HepG2 (cell line): Measurements from ENCODE around the gene ZNF444. TPM values are rescaled to one million over a fixed set of nuclear protein-coding genes. Genes with fewer than 3 reads are reported as not detected.

Experiments
- ARID4A ChIP-seq: sonication (generic); formaldehyde crosslinking; IDR thresholded peaks from 2 replicates; pipeline ENCODE4 v1.5.0; 2020; ENCODE audit warnings: mild to moderate bottlenecking, missing genetic modification reagents, borderline replicate concordance
- EED ChIP-seq: sonication (generic); formaldehyde crosslinking; IDR thresholded peaks from 2 replicates; pipeline ENCODE4 v1.5.0; 2020; ENCODE audit warnings: mild to moderate bottlenecking, missing genetic modification reagents
- FOXJ3 ChIP-seq: sonication (generic); formaldehyde crosslinking; IDR thresholded peaks from 2 replicates; pipeline ENCODE4 v1.4.0; 2020; ENCODE audit warnings: missing genetic modification reagents, mild to moderate bottlenecking, borderline replicate concordance
- GABPA ChIP-seq, 2 experiments: IDR thresholded peaks; 2 replicates each; pipeline ENCODE4 v1.6.1; 2011 to 2016; ENCODE audit warnings: low read depth in 2 of 2, low read length in 1 of 2, missing biosample characterization in 1 of 2, missing genetic modification characterization in 1 of 2
- GZF1 ChIP-seq: sonication (generic); formaldehyde crosslinking; IDR thresholded peaks from 2 replicates; pipeline ENCODE4 v1.5.1; 2020; ENCODE audit warnings: mild to moderate bottlenecking, missing genetic modification reagents
- KMT2B ChIP-seq: IDR thresholded peaks from 2 replicates; pipeline ENCODE4 v1.6.1; 2016; ENCODE audit warnings: missing genetic modification reagents, missing compliant biosample characterization
- RXRA ChIP-seq: sonication (generic); formaldehyde crosslinking; IDR thresholded peaks from 2 replicates; pipeline ENCODE4 v1.5.1; 2020; ENCODE audit warnings: missing genetic modification reagents
- TRIM22 ChIP-seq: fragments of 450-650 bp; IDR thresholded peaks from 2 replicates; pipeline ENCODE4 v1.6.1; 2017
- ZBTB49 ChIP-seq: sonication (generic); formaldehyde crosslinking; IDR thresholded peaks from 2 replicates; pipeline ENCODE4 v1.4.0; 2020; ENCODE audit warnings: missing genetic modification reagents, borderline replicate concordance
- ZNF281 ChIP-seq: sonication (generic); formaldehyde crosslinking; IDR thresholded peaks from 2 replicates; pipeline ENCODE4 v1.4.0; 2020; ENCODE audit warnings: missing genetic modification reagents, borderline replicate concordance
- ZNF350 ChIP-seq: sonication (generic); formaldehyde crosslinking; IDR thresholded peaks from 2 replicates; pipeline ENCODE4 v1.4.0; 2020; ENCODE audit warnings: mild to moderate bottlenecking, low read depth, missing genetic modification reagents, borderline replicate concordance
- ZNF503 ChIP-seq: sonication (generic); formaldehyde crosslinking; IDR thresholded peaks from 2 replicates; pipeline ENCODE4 v1.4.0; 2020; ENCODE audit warnings: missing genetic modification reagents
- polyA plus RNA-seq, 8 experiments: library from polyadenylated mRNA; depleted of rRNA in 3 of 8; stranded (reverse) in 7 of 8; unstranded in 1 of 8; fragments of >200 nt; fragmentation: Illumina TruSeq in 4 of 8; extraction: Trizol in 4 of 8; gene quantifications; 2 replicates each; pipeline versions ENCODE4 v1.2.1 to v1.2.3, GENCODE V29; 2011 to 2016; ENCODE audit warnings: low read depth in 4 of 8, missing spikeins in 1 of 8, mixed read lengths in 1 of 8; ENCODE audit not compliant: insufficient read depth in 1 of 8
- total RNA-seq, 5 experiments: library from RNA; depleted of rRNA; stranded (reverse); fragments of >200 nt; fragmentation: Illumina TruSeq; extraction: Trizol; gene quantifications; 2 replicates each; pipeline ENCODE4 v1.2.3, GENCODE V29; 2016; ENCODE audit warnings: low read depth in 1 of 5

The ZNF444 gene
- total and polyA plus RNA-seq, 2 of the 13 experiments (the other 11 are each of a cell fraction or from before 2014, with no cell fraction given), result 27.4 to 30.3 TPM

DNA sequence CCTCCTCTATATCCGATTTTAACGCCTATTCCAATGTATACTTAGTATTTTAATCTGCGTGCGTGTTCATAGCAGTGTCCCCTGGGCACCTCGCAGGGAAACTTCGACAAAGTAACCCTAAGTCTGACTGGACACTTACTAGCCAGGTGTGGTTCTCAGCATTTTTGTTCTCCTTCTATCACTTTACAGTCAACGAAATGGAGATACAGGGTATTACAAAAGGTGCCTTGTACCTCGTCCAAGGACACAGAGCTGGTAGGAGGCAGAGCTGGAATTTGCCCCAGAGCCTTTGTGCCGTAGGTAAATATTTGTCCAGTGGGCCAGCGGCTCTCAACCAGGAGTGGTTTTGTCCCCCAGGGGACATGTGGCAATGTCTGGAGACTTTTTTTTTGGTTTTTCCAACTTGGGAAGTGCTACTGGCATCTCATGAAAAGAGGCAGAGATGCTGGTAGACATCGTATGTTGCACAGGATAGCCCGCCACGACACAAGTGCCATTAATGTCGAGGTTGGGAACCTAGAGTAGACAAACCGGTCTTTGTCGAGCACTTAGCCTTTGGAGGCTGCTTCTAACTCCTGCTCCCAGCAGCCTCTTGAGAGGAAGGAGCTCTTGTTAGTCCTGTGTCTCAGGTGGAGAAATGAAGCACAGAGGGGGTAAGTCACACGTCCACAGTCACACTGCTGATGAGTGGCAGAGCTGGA, 1.1 kb downstream of the ZNF444 start (continued):
- TF ChIP-seq ARID4A (peak; percentile 23; the same call in 1 of the 2 replicates), ZNF281 (CRISPR knock-in tag) (peak; percentile 85; the same call in 1 of the 2 replicates), ZBTB49 (CRISPR knock-in tag) (no peak), EED (CRISPR knock-in tag) (no peak), GZF1 (CRISPR knock-in tag) (0 out of 2 replicates have a peak, but pooled peaks have one; percentile 27), RXRA (CRISPR knock-in tag) (peak; percentile 68; the same call in 1 of the 2 replicates), TRIM22 (no peak), GABPA (IDR thresholded peaks at IDR 0.05; ENCODE audit: low read depth, low read length) (no peak), GABPA (CRISPR knock-in tag; IDR thresholded peaks at IDR 0.05; ENCODE audit: low read depth) (peak; percentile 65), ZNF350 (CRISPR knock-in tag) (peak; percentile 67; the same call in 1 of the 2 replicates), KMT2B (CRISPR knock-in tag) (peak; percentile 49; the same call in 1 of the 2 replicates), FOXJ3 (CRISPR knock-in tag) (peak; percentile 51; the same call in 1 of the 2 replicates), ZNF503 (CRISPR knock-in tag) (peak; percentile 78; the same call in 1 of the 2 replicates)
